ENCODE measurements around the gene GMDS.

- TF ChIP-seq CTCF (IDR thresholded peaks at IDR 0.05 in 4 of 5, conservative IDR thresholded peaks at IDR 0.05 in 1 of 5) (no peak), POLR2A (IDR thresholded peaks at IDR 0.05) (no peak)
Measured at GRCh38 chr6:1711136-1711535, 534.3 kb downstream of the GMDS start.

Data from gastrocnemius medialis (tissue), 4 donors.